Measurements from ENCODE around the gene KCNJ5.

KCNJ5 gene

GRCh38 chr11:128908391-128909246 lies 17.5 kb downstream of the KCNJ5 start:
- TF ChIP-seq NFIC (IDR thresholded peaks at IDR 0.05) (0 out of 2 replicates have a peak, but pooled peaks have one; percentile 19), TCF12 (IDR thresholded peaks at IDR 0.05; ENCODE audit: low read depth) (no peak), MAX (IDR thresholded peaks at IDR 0.05) (peak; percentile 30; the same call in 1 of the 2 replicates)

- TF ChIP-seq TAF1 (IDR thresholded peaks at IDR 0.05; ENCODE audit: low read depth) (no peak), RAD21 (IDR thresholded peaks at IDR 0.05; ENCODE audit: low read depth) (no peak), NFIC (IDR thresholded peaks at IDR 0.05) (no peak), REST (IDR thresholded peaks at IDR 0.05; ENCODE audit: low read depth) (no peak), FOXM1 (IDR thresholded peaks at IDR 0.05; ENCODE audit: borderline replicate concordance, low read depth) (no peak), USF1 (IDR thresholded peaks at IDR 0.05) (no peak), TCF12 (IDR thresholded peaks at IDR 0.05; ENCODE audit: low read depth) (no peak), CEBPB (IDR thresholded peaks at IDR 0.05) (no peak), MAX (IDR thresholded peaks at IDR 0.05) (no peak), YY1 (IDR thresholded peaks at IDR 0.05; ENCODE audit: low read depth) (no peak), EGR1 (IDR thresholded peaks at IDR 0.05) (no peak), EP300 (IDR thresholded peaks at IDR 0.05; ENCODE audit: borderline replicate concordance) (no peak)
These were observed 18.4 kb downstream of the KCNJ5 start for GRCh38 chr11:128909438-128910125.

- no peak for TF ChIP-seq TAF1 (IDR thresholded peaks at IDR 0.05; ENCODE audit: low read depth)
- no peak for TF ChIP-seq ZBTB7A (IDR thresholded peaks at IDR 0.05; ENCODE audit: low read depth)
- no peak for TF ChIP-seq YY1 (IDR thresholded peaks at IDR 0.05; ENCODE audit: low read depth)
- TF ChIP-seq EGR1 (IDR thresholded peaks at IDR 0.05), result no peak
- TF ChIP-seq REST (IDR thresholded peaks at IDR 0.05; ENCODE audit: low read depth), result no peak
- TF ChIP-seq MAX (IDR thresholded peaks at IDR 0.05), result no peak
- TF ChIP-seq TEAD4 (IDR thresholded peaks at IDR 0.05), result no peak
- no peak for TF ChIP-seq FOXM1 (IDR thresholded peaks at IDR 0.05; ENCODE audit: borderline replicate concordance, low read depth)
- no peak for TF ChIP-seq TCF12 (IDR thresholded peaks at IDR 0.05; ENCODE audit: low read depth)
- no peak for TF ChIP-seq NFIC (IDR thresholded peaks at IDR 0.05)
These were observed 19.4 kb downstream of the KCNJ5 start for GRCh38 chr11:128910576-128910975.

GRCh38 chr11:128911239-128911638 lies 20.1 kb downstream of the KCNJ5 start:
- TF ChIP-seq MAX (IDR thresholded peaks at IDR 0.05) (no peak), EGR1 (IDR thresholded peaks at IDR 0.05) (no peak), TCF12 (IDR thresholded peaks at IDR 0.05; ENCODE audit: low read depth) (no peak), TAF1 (IDR thresholded peaks at IDR 0.05; ENCODE audit: low read depth) (no peak), CREB1 (IDR thresholded peaks at IDR 0.05; ENCODE audit: low read depth) (no peak), FOXM1 (IDR thresholded peaks at IDR 0.05; ENCODE audit: borderline replicate concordance, low read depth) (no peak), NFIC (IDR thresholded peaks at IDR 0.05) (no peak), USF1 (IDR thresholded peaks at IDR 0.05) (no peak), TEAD4 (IDR thresholded peaks at IDR 0.05) (no peak), REST (IDR thresholded peaks at IDR 0.05; ENCODE audit: low read depth) (no peak)
